Measurements from ENCODE around the gene PCNX2.
"Not testable (repeated sequence)": the region's sequence is repeated elsewhere in the genome, so short reads cannot be mapped to it uniquely, and the experiment has no call there.

The PCNX2 gene

DNA sequence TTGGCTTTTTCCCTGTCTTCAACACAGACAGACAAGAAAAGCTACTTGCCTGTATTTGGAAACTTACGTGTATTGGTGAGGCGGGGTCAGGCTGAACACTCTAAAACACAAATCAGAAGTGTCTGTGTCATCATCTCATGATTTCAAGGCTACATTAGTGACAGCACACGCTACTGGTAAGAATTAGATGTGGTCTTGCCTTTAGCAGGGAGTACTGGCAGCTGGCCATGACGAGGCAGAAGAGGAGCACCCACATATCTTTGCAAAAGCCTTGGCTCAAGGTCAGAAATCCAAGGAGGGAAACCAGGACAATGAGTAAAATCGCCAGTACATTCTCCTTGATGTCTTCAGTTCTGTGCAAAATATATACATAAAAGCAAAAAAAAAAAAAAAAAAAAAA is 77.7 kb downstream of the PCNX2 start:
- no peak for DNase-seq (ENCODE audit: low read depth)

DNA sequence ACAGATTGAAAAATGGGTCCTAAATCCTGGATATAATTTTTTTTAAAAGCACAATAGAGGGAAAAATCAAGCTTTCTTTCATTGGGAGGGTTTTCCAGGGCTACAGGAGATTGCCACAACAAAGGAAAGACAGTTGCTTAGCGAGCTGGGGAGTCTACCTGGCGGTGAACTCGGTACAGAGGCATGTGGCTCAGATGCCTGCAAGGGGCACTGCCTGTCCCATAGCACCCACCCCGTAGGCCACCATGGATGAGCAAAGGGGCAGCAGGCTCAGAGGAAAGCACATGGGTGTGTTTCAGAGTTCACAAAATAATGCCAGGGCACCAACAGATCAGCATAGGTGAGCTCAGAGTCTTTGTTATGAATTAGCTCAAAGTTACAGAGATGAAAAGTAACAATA is 79.5 kb downstream of the PCNX2 start:
- DNase-seq (ENCODE audit: low read depth) = no peak

DNA sequence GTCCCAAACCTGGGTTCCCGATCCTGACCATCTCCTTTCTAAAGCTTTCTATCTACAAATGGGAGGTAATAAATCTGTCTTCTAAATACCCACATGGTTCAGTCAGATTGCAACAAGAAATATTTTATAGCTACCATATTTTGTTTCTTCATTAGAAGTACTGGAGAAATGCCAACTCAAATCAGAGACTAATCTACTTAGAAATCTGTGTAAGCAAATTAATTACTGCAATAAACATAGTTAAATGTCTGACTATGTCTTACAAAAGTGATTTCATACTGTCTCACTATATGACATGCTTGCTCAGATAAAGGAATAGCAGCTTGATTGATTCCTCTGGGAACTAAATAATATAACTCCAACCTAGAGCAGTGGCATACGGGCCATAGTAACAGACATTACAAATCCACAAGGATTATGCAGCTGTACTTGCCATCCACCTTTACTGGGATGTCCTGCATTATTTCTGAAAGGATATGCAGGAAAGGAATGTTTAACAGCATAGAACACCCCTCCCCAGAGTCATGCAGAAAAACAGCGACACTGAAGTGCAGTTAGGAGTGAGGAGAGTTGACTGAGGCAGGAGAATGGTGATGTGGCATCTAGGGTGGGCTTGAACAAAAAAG is 80.3 kb downstream of the PCNX2 start:
- no peak for DNase-seq (ENCODE audit: low read depth)

DNA sequence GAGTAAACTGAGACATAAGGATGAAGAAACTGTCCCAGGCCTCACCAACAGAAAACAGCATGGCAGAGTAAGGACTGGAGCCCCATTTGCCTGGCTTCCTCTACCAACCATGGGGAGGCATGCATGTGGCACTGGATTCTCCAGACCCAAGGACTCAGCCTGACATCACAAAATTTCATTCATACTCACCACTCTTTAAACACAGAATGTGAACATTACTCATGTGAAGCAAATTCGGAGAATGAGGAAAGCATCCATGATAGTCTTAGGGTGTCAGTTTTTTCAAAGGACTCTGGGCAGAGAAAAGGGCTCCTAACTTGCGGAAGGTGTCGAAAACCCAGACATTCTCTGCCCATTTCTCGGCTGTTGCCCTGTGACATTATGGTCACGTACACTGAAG is 83.9 kb downstream of the PCNX2 start:
- DNase-seq (ENCODE audit: low read depth) = peak; percentile 18

DNA sequence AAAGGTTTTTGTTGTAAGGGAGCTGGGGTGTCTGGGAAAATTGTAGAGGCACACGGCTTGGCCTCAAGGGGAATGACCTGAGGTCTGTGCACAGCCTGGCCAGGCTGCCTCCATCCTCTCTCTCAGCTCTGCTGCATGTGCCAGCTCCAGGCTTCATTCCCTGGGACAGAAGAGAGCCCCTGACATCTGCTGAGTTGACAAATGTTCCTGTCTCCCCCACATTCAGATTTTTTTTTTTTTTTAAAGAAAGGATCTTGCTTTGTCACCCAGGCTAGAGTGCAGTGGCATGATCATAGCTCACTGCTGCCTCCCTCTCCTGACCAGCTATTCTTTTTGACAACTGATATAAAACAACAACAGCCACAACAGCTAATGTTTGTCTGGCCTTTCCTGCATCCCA is 84.4 kb downstream of the PCNX2 start:
- no peak for DNase-seq (ENCODE audit: low read depth)

DNA sequence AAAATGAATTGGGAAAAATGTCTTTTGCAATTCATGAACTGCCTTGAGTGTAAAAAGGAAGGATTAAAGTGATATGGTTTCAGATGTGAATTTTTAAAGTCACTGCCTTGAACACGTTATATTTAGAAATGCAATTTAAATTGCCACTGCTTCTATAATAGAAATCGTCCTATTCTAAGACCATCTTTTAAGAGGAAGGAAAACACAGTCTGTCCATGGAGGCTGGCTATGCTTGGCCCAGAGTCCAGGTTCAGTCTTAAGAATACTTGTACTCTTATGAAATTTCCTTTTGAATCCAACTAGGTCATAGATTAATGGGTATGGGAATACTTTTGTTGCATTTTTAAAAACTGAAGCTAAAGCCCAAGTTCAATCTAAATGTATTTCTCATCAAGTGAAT is 86.0 kb downstream of the PCNX2 start:
- no peak for DNase-seq (ENCODE audit: low read depth)

DNA sequence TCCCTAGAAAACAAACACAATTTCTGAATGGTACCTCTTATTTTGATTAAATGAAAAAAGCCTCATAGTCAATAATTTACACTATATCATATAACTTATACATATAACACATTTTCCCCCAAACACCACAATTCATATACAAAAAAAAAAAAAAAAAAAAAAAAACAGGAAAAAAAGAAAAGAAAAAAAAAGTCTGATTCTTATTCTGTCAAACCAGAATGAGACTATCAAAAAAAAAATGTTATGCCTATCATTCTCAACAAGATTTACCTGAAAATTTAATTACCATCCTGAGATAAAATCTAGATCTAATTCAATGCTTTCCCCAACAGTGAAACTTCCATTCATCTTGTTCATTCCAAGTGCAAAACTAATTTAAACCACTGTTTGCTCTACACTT is 86.8 kb downstream of the PCNX2 start:
- DNase-seq (ENCODE audit: low read depth) = no peak

DNA sequence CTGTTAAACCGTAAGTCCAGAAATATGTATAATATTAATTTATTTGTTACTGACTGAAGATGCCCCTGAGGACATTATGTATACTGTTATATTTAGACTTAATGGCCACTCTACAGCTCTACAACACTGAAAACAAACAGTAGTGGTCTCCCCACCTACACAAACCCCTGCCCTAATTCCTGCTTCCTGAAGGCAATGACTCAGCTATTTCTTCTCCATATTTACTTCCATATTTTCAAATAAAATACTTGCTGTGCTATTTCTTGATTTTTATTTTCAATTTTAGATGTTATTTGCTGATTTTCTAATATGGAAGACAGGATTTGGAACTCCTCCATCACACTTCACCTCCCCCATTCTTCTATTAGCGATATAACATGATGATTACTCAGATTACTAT is 97.6 kb downstream of the PCNX2 start:
- no peak for DNase-seq (ENCODE audit: low read depth)

DNA sequence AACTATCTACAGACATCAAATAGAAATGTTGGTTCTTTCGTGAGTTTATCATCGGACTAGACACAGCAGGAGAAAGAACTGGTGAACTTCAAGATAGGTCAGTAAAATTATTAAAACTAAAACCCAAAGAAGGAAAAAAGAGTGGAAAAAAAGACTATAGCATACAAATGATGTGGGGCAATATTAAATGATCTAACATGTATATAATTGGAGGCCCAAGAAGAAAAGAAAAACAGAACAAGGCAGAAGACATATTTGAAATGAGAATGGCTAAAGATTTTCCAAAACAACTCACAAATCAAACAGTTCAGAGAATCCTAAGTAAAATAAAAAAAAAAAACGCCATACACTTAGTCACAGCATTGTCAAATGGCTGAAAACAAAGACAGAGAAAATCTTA is 101.8 kb downstream of the PCNX2 start:
- DNase-seq (ENCODE audit: low read depth) = no peak

DNA sequence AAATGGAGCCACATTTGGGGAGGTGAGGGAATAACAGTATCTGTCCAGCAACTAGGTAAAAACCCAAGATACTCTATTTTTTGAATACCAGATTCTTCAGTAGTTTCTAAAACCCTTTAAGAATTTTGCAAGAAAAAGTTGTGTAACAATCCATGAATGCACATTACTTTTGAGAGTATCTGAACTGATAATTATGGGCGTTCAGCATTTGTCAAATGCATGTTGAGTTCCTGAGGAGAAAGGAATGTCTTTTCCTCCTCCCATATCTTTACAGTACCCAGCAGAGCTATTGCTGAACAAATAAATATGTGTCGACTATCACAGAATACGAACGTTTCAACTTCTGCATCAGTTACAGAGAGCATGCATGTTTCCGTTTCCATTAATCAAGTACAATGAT is 104.5 kb downstream of the PCNX2 start:
- DNase-seq (ENCODE audit: low read depth) = no peak

DNA sequence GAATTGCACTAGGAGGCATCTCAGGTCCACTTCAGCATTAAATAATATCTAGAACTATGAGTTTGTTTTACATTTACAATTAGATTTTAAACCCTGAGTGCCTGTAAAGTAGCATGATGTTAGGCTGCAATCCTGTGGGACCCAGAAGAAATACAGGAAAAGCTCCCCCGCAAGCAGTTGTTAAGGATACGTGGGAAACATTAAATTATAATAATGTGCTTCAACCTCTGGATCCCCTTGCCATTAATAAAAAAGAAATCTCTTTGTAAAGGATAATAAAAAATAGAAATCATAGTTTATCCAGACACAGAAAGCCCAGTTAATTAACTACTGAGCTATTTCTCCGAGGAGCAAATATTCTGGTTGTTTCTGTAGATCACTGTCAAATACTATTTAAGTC is 106.0 kb downstream of the PCNX2 start:
- DNase-seq (ENCODE audit: low read depth) = no peak

DNA sequence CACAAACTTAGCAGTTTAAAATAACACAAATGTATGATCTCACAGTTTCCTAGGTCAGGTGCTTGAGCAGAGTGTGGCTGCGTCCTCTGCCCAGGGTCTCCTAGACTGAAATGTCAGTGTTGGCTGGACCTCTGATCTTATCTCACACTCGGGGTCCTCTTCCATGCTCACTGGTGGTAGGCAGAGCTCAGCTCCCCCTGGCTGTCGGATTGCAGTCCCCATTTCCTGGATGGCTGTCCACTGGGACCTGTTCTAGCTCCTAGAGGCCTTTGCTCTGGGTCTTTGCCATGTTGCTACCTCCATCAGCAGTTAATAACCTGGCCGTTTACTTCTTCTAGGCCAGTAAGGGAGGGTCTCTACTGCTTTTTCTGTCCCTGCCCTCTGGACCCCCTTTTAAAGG is 107.5 kb downstream of the PCNX2 start:
- no peak for DNase-seq (ENCODE audit: low read depth)

DNA sequence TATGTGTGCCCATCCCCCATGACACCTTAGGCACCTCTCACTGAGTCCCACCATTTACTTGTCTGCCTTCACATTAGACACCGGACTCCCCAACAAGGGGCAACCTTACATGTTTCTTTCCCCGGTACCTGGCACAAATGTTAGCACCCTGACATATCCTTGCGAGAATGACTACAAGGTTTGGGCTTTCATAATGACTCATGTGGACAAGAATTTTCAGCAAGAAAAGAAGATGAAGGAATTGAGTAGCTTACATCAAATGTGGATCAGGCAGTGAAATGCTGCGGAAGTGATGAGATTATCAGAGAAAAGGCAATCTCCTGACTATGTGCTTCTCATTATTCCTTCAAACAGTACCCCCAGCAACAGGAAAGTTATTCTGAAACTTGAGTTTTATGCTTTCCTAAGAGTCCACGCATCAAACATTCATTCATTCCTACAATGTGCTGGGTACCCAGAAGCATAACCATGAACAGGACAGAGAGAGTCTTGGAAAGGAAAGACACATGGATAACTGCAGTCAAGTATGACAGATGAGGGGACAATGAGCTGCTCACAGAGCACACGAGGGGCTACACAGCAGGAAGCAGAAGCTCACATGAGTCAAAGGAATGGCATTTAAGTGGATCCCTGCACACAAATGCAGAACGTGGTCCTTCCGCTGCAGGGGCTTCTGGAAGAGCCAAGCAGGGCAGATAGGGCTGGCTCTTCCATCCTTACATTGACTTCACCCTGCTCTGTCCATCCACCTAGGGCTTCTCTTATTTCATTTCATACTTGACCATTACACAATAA is 112.1 kb downstream of the PCNX2 start:
- peak; percentile 68 for DNase-seq (ENCODE audit: low read depth)

DNA sequence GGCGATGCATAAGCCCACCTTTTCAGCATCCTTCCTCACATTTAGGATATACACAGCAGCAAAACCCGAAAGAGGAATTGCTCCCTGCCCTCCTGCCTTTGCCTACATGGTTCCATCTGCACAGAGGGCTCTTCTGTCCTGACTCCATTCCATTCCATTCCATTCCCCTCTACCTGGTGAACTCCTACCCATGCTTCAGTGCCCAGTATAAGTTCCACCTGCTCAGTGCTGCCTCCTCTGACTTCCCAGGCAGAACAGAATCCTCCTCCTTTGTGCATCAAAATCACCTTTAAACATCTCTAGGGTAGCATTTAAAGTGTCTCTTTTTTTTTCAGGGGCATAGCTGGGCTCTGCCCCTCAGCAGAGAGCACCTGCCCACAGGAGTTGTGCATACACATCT is 112.9 kb downstream of the PCNX2 start:
- no peak for DNase-seq (ENCODE audit: low read depth)

DNA sequence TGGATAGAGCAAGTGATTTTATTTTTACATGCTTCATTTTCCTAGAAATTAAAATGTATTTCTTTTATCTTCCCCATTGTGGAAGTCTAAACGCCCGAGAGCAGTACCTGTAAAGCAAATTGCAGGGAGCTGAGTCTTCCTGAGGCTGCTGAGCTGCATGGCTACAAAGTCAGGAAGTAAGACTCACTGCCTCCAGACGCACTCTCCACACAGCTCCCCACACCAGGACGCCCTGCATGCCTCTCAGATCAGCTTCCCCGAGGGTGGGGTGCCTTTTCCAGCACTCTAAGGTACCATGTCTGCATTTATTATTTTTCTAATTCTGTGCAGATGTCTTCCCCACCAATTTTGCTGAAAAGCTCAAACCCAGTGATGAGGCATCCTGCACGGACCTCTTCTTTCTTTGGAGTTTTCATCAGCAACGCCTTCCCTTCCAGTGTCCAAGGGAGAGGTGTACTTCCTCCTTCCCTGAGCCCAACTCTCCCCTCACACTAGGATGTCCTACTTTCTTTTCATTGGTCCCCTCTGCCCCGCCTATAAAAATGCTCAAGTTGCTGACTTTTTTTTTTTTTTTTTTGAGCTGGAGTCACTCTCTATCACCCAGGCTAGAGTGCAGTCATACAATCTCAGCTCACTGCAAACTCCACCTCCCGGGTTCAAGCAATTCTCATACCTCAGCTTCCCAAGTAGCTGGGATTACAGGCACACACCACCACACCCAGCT is 114.7 kb downstream of the PCNX2 start:
- DNase-seq (ENCODE audit: low read depth) = no peak

DNA sequence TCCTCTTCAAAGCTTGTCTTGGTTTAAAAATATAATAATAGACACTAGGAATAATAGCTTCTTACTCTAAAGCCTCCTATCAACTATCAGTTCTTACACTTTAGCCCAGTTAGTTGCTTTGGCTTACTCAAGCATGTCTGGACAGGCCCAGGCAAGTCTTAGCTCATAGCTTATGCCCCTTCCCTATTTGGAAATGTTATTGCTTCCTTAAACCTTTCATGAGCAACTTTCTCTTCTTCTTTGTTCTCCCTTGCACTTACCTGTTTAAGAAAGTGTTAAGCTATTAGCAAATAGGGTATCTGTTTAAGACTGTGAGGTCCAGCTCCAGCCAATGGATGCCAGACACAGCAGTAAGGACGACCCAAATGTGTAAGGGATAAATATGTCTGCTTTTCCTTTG is 115.9 kb downstream of the PCNX2 start:
- DNase-seq (ENCODE audit: low read depth) = not testable (repeated sequence)

DNA sequence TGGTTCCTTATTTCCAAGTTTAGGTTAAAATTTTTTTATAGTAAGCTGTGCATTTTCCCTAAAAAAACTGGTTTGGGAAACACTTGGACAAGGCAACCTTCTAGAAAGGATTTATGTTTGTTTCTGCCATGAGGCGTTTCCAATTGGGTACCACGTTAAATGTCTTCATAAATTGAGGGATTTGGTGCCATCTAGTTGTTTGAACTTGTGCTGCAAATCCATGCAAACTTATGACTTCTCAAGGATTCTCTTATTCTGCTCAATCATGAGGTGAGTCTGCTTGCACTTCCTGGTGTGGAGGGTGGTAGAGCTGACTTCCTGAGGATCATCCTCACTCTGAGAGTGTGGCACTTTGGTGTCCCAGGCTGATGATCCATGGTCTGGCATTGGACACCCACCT is 123.3 kb downstream of the PCNX2 start:
- peak; percentile 61 for DNase-seq (ENCODE audit: low read depth)

DNA sequence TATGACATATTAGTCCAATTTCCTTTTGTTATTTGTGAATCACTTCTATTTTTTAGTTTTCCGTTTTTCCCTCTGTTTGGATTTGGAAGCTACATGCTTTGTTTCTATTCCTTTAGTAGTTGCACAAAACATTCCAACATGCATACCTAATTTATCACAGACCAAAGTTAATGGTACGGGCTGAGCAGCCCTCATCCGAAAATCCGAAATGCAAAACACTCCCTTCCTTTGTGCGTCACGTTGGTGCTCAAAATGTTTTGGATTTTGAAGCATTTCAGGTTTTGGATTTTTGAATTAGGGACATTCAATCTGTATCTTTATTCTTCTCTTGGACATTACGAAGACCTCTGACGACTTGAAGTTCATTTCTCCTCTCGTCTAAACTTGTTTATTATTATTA is 124.8 kb downstream of the PCNX2 start:
- DNase-seq (ENCODE audit: low read depth) = no peak

DNA sequence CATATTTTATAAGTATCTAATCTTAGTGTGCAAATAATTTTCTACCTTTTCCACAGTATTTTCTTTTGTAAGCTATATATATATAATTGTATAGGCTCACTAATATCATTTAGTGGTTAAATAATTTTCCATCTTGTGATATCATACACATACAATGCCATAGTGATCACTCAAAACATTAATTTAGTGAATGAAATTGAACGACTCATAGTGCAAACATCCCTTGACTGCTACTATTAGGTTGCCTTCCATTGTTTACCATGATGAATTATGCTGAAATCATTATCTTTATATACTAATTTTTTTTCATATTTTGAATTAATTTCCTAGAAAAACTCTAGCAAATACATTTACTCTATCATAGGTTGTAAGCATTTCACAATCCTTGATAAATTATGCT is 127.1 kb downstream of the PCNX2 start:
- DNase-seq (ENCODE audit: low read depth) = peak; percentile 37

DNA sequence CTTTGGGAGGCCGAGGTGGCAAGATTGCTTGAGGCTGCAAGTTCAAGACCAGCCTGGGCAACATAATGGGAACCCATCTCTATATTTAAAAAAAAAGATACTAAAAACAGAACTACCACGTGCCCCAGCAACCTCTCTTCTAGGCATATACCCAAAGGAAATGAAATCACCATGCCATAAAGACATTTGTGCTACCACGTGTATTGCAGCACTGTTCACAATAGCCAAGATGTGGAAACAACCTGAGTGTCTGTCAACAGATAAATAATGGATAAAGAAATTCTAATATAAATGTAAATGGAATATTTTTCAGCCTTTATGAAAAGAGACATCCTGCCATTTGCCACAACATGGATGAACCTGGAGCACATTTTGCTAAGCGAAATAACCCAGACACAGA is 128.6 kb downstream of the PCNX2 start:
- no peak for DNase-seq (ENCODE audit: low read depth)

DNA sequence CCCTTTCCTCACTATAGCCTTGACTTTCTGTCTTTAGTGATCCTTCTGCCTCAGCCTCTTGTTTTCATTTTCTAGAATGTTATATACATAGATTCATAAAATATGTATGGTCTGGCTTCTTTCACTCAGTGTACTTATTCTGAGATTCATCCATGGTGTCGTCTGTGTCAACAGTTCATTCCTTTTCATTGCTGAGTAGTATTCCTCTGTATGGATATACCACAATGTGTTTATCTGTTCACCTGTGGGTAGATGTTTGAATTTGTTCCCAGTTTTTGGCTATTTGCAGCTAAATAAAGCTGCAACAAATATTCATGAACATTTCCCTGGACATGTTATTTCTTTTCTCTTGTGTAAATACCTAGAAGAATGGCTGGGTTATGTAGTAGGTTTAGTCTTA is 131.8 kb downstream of the PCNX2 start:
- DNase-seq (ENCODE audit: low read depth) = no peak

DNA sequence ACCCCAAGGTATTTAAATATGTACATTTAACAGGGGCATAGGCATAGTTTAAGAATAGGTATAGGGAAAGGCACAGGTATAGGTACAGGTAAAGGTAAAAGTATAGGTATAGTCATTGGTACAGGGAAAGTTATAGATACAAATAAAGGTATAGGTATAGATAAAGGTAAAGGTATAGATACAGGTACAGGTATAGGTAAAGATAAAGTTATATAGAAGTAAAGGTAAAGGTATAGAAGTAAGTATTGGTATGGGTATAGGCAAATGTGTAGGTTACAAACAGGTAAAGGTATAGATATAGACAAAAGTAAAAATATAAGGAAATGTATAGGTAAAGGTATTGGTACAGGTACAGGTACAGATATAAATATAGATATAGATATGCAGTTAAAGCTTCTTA is 137.2 kb downstream of the PCNX2 start:
- no peak for DNase-seq (ENCODE audit: low read depth)

DNA sequence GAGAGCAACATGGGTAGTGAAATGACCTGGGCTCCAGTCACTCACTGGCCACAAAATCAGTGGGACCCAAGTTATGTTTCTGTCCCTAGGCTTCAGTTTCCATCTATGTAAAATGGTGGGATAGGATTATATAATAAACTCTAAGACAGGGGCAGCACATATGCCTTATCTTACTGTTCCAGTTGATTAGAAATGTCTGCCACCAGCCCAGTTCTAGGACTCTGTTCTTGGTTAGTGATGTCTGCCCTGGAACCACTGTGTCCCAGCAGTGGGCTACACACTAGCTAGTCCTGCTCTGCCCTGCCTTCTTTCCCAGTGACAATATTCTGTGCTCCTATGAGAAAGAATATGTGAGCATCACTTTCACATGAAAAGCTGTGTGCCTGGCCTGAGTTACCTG is 138.3 kb downstream of the PCNX2 start:
- DNase-seq (ENCODE audit: low read depth) = no peak
